ENCODE data around the gene RNF223. TPM values are rescaled to one million over a fixed set of nuclear protein-coding genes. Genes with fewer than 3 reads are reported as not detected.
A peak's percentile ranks its signal among the peaks of the same experiment; 100 is the strongest.

RNF223 gene
- total RNA-seq, 3 donors from 2014 or later, result 1.3 to 7.5 (median 2.1) TPM

DNA sequence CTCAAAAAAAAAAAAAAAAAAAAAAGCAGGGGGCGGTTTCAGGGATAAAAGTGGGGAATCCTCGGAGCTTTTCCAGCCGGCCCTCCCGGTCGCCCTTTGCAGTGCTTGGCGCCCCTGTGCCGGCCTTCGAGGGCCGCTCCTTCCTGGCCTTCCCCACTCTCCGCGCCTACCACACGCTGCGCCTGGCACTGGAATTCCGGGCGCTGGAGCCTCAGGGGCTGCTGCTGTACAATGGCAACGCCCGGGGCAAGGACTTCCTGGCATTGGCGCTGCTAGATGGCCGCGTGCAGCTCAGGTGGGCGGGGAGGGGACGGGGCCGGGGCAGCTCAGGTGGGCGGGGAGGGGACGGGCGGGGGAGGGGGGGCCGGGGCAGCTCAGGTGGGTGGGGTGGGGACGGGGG is 25.3 kb downstream of the RNF223 start:
- ATAC-seq, result peak; percentile 26
- Histone ChIP-seq H3K9me3 (no peaks in the 10 kb centered on the region), H3K4me3 (no peak overlapping the region), H3K36me3 (ENCODE audit: low read depth) (no peaks in the 10 kb centered on the region), H3K4me1 (ENCODE audit: low read depth) (no peaks in the 10 kb centered on the region)
- intact Hi-C loops (cut with DNase I, micrococcal nuclease), result no loop called here
- no peak for DNase-seq
- TF ChIP-seq, protein P1, sequence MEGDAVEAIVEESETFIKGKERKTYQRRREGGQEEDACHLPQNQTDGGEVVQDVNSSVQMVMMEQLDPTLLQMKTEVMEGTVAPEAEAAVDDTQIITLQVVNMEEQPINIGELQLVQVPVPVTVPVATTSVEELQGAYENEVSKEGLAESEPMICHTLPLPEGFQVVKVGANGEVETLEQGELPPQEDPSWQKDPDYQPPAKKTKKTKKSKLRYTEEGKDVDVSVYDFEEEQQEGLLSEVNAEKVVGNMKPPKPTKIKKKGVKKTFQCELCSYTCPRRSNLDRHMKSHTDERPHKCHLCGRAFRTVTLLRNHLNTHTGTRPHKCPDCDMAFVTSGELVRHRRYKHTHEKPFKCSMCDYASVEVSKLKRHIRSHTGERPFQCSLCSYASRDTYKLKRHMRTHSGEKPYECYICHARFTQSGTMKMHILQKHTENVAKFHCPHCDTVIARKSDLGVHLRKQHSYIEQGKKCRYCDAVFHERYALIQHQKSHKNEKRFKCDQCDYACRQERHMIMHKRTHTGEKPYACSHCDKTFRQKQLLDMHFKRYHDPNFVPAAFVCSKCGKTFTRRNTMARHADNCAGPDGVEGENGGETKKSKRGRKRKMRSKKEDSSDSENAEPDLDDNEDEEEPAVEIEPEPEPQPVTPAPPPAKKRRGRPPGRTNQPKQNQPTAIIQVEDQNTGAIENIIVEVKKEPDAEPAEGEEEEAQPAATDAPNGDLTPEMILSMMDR (IDR thresholded peaks at IDR 0.05), result no peak

DNA sequence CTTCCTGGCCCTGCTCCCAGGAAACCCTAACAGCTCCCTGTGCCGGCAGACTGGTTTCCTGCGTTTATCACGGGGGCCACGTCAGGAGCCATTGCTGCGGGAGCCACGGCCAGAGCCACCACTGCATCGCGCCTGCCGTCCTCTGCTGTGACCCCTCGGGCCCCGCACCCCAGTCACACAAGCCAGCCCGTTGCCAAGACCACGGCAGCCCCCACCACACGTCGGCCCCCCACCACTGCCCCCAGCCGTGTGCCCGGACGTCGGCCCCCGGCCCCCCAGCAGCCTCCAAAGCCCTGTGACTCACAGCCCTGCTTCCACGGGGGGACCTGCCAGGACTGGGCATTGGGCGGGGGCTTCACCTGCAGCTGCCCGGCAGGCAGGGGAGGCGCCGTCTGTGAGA is 26.1 kb downstream of the RNF223 start:
- ATAC-seq, result no peak
- intact Hi-C loops (cut with DNase I, micrococcal nuclease), result no loop called here
- Histone ChIP-seq H3K4me3 (no peak overlapping the region), H3K9me3 (no peaks in the 10 kb centered on the region), H3K36me3 (ENCODE audit: low read depth) (no peaks in the 10 kb centered on the region), H3K4me1 (ENCODE audit: low read depth) (no peaks in the 10 kb centered on the region)
- TF ChIP-seq, protein P1 (IDR thresholded peaks at IDR 0.05), result no peak
- DNase-seq, result no peak

DNA sequence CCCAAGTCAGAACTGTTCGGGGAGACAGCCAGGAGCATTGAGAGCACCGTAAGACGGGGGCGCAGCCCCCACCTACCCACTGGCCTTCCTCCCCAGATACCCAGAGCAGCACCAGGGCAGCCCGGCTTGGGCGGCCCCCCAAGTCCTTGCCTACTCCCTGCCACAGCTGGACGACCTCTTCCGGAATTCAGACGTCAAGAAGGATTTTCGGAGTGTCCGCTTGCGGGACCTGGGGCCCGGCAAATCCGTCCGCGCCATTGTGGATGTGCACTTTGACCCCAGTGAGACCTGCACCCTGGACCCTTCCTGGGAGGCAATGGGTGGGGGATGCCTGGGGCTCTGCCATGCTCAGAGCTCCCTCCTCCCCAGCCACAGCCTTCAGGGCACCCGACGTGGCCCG is 26.7 kb downstream of the RNF223 start:
- TF ChIP-seq, protein P1 (IDR thresholded peaks at IDR 0.05), result no peak
- Histone ChIP-seq H3K9me3 (no peaks in the 10 kb centered on the region), H3K4me1 (ENCODE audit: low read depth) (no peaks in the 10 kb centered on the region), H3K4me3 (no peak overlapping the region), H3K36me3 (ENCODE audit: low read depth) (no peaks in the 10 kb centered on the region)
- intact Hi-C loops (cut with DNase I, micrococcal nuclease), result no loop called here
- ATAC-seq (no peak), DNase-seq (no peak)

DNA sequence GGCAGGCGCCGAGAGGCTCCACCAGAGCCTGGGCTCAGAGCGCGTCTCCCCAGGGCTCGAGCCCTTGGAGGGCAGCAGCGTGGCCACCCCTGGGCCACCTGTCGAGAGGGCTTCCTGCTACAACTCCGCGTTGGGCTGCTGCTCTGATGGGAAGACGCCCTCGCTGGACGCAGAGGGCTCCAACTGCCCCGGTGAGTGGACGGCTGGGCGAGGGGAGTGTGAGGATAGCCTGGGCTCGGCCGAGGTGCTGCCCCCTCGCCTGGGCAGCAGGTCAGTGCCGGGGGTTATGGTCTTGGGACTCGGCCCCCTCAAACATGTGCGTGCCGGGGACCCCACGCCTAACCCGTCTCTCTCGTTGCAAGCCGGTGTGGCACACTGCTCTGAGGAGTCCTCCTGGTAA is 27.3 kb downstream of the RNF223 start:
- H3K4me1 ChIP-seq (ENCODE audit: low read depth), result no peaks in the 10 kb centered on the region
- no peaks in the 10 kb centered on the region for H3K9me3 ChIP-seq
- no peak overlapping the region for H3K4me3 ChIP-seq
- no peaks in the 10 kb centered on the region for H3K36me3 ChIP-seq (ENCODE audit: low read depth)
- DNase-seq, result no peak
- no peak for ATAC-seq
- TF ChIP-seq, protein P1 (IDR thresholded peaks at IDR 0.05), result no peak
- intact Hi-C loops (cut with DNase I, micrococcal nuclease), result no loop called here

DNA sequence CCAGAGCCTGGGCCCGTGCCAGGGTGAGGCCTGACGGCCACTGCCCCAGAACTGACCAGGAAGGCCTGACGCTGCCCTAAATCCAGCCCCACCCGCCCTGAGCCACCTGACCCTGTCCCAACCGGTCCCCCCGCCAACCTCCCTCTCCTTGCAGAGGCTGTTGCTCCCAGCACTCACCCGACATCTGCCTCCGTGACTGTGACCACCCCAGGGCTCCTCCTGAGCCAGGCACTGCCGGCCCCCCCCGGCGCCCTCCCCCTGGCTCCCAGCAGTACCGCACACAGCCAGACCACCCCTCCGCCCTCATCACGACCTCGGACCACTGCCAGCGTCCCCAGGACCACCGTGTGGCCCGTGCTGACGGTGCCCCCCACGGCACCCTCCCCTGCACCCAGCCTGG is 27.9 kb downstream of the RNF223 start:
- Histone ChIP-seq H3K4me1 (ENCODE audit: low read depth) (no peaks in the 10 kb centered on the region), H3K36me3 (ENCODE audit: low read depth) (no peaks in the 10 kb centered on the region), H3K9me3 (no peaks in the 10 kb centered on the region), H3K4me3 (no peak overlapping the region)
- DNase-seq (no peak), ATAC-seq (no peak)
- intact Hi-C loops (cut with DNase I, micrococcal nuclease), result no loop called here
- TF ChIP-seq, protein P1 (IDR thresholded peaks at IDR 0.05), result no peak

DNA sequence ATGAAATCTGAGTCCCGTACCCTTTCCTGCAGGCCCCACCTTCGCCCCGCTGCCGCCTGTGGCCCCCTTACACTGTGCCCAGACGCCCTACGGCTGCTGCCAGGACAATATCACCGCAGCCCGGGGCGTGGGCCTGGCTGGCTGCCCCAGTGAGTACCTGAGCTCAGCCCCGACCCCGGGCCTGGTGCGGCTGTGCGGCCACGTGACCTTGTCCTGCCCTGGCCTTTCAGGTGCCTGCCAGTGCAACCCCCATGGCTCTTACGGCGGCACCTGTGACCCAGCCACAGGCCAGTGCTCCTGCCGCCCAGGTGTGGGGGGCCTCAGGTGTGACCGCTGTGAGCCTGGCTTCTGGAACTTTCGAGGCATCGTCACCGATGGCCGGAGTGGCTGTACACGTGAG is 29.0 kb downstream of the RNF223 start:
- DNase-seq, result no peak
- Histone ChIP-seq H3K9me3 (no peaks in the 10 kb centered on the region), H3K4me1 (ENCODE audit: low read depth) (peaks cover 5% of the 10 kb centered on the region), H3K36me3 (ENCODE audit: low read depth) (no peaks in the 10 kb centered on the region), H3K4me3 (no peak overlapping the region)
- TF ChIP-seq, protein P1 (IDR thresholded peaks at IDR 0.05), result no peak
- no peak for ATAC-seq
- intact Hi-C loops (cut with DNase I, micrococcal nuclease), result no loop called here

Data from mucosa of descending colon (tissue), 3 donors.